ENCODE results near the gene ALS2.

GRCh38 chr2:201775326-201775725, 5.4 kb downstream of the ALS2 start:
- TF ChIP-seq, protein P1, sequence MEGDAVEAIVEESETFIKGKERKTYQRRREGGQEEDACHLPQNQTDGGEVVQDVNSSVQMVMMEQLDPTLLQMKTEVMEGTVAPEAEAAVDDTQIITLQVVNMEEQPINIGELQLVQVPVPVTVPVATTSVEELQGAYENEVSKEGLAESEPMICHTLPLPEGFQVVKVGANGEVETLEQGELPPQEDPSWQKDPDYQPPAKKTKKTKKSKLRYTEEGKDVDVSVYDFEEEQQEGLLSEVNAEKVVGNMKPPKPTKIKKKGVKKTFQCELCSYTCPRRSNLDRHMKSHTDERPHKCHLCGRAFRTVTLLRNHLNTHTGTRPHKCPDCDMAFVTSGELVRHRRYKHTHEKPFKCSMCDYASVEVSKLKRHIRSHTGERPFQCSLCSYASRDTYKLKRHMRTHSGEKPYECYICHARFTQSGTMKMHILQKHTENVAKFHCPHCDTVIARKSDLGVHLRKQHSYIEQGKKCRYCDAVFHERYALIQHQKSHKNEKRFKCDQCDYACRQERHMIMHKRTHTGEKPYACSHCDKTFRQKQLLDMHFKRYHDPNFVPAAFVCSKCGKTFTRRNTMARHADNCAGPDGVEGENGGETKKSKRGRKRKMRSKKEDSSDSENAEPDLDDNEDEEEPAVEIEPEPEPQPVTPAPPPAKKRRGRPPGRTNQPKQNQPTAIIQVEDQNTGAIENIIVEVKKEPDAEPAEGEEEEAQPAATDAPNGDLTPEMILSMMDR (IDR thresholded peaks at IDR 0.05), result no peak
- TF ChIP-seq POLR2AphosphoS5 (IDR thresholded peaks at IDR 0.05) (no peak), POLR2A (IDR thresholded peaks at IDR 0.05) (no peak)

Data from breast epithelium (tissue), 3 donors.